ENCODE results near the gene F12.
"Not testable (repeated sequence)": the region's sequence is repeated elsewhere in the genome, so short reads cannot be mapped to it uniquely, and the experiment has no call there.

The F12 gene

DNA sequence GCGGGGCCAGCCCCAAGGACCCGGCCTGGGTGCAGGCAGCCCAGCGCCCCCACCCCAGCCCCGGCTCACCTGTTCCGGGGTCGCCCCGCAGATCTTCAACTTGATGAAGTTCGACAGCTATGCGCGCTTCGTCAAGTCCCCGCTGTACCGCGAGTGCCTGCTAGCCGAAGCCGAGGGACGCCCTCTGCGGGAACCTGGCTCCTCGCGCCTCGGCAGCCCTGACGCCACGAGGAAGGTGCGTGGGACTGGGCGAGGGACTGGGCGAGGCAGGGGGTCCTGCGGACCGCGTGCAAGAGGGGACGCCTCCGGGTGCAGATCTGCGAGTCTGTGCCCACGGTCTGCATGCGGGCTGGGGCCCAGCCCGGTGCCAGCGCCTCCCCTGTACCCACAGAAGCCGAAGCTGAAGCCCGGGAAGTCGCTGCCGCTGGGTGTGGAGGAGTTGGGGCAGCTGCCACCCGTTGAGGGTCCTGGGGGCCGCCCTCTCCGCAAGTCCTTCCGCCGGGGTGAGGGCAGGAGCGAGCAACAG lies 42.0 kb downstream of the F12 start:
- no peak for DNase-seq

DNA sequence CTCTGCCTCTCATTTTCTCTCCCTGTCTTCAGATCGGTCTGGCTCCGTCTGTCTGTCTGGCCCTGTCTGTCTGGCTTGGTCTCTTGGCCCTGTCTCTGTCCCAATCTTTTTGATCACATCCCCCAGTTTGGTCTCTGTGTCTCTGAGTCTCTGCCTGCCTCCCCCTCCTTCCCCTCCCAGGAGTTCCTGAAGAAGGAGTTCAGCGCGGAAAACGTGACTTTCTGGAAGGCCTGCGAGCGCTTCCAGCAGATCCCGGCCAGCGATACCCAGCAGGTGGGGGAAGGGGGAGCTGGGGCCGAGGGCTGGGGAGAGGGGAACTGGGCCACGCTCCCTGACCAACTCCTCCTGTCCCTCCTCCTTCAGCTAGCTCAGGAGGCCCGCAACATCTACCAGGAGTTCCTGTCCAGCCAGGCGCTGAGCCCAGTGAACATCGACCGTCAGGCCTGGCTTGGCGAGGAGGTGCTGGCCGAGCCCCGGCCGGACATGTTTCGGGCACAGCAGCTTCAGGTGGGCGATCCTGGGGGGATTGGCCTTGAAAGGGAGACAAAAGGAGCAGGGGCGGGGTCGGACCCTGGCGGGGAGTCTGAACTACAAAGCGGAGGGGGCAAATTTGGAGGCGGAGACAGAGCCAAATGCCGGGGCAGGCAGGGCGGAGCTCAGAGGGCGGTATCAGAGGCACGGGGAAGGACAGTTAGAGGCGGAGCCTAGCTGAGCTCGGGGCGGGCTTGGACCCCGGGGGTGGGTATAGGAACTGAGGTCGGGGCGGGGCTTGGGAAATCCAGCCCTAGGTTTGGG lies 42.6 kb downstream of the F12 start:
- DNase-seq: no peak

DNA sequence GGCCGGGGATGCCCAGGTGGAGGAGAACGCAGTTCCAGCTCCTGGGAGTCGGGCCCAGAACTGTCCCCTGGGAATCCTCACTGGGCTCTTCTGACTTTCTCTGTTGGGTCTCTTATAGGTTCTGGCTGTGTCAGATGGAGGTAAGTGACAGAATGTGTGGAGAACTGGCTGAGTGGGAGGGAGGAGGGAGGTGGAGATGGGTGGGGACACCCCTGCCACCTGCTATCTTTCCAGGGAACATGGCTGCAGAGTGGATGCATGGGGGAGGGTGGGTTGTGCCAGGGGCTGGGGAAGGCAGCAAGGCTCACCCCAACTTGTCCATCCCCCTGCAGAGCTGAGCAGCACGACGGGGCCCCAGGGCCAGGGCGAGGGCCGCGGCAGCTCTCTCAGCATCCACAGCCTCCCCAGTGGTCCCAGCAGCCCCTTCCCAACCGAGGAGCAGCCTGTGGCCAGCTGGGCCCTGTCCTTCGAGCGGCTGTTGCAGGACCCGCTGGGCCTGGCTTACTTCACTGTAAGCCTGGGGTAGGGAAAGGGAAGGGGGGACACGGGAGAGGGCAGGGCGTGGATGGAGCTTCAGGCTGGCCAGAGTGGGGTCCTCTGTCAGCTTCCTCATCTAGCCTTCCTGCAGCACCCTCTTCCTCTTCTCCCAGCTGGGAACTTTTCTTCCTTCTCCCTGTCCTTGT lies 43.4 kb downstream of the F12 start:
- no peak for DNase-seq

DNA sequence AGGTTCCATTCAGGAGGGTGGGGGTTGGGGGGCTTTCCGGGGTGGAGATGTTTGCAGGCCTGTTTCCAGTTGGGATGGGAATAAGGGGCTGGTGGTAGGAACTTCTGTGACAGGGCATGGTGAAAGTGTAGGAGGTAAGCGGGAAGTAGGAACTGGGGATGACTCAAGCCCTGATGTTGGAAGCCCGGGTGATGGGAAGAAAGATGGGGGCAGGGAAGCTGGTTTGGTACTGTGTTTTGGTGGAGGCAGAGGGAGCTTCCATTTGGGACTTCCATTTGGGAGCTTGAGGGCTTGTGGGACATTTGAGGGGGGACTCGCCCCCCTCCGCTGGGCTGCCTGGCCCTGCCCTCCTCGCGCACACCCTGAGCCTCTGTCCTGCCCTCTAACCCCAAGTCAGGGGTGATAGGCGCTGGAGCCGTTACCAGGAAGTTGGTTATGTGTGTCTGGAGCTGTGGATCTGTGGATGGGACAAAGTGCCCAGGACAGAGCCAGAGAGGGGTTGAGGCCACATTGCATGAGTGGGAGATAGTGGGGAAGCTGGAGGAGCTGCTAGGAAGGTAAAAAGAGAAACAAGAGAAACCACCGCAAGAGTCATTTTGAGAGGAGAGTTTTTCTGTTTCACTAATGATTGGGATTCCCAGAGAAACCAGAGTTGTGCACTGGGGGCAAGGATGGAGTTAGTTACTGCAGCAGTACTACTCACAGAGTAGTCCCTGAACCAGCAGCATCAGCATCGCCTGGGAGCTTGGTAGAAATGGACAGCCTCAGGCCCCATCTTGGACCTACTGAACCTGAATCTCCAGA lies 45.0 kb downstream of the F12 start:
- no peak for DNase-seq

DNA sequence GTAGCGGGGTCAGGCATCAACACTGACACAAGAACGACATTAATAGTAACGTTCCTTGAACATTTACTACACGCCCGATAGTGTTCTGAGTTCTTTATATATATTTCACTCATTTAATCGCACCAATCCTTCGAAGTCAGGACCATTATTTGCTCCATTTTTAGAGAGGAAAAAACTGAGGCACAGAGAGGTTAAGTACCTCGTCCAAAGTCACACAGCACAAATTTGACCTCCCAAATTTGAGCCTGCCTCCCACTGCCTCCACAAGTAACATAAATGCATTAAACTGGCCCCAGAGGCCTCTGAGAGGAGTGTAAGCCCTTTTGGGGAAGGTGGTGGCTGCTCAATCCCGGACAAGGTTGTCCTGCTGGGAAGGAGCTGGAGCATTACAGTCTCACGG lies 45.8 kb downstream of the F12 start:
- no peak for DNase-seq

DNA sequence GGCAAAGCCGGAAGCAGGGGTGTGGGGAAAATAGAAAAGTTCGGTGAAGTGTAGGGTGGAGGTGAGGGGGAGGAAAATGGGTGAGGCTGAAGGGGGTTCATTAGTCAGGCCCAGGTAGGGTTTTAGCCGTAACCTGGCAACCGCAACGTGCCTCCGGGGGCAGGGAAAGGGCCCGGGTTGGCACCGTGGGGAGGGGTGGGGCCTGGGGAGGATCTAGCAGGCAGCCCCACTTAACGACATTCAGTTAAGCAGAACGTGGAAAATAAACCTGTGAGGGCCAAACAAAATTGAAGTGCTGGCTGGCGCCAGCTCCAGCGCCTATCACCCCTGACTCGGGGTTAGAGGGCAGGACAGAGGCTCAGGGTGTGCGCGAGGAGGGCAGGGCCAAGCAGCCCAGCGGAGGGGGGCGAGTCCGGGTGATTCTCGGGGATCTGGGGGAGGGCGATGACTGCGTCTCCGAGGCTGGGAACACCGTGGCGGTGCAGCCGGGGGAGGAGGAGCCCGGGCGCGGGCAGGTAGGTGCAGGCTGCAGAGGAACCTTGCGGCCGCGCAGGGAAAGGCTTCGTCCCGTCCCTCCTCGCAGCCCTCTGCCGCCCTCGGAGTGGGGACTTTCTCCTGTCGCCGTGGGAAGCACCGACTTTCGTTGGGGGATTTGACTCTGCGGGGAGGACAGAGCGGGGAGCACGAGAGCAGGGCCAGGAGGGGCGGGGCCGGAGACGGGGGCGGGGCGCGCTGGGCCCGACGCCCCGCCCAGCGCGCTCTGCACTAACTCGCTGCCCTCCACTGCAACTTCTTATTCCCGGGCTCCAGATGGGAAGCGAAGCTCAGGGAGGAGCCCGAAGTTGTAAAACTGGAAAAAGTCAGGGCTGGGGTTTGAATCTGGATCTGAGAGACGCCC lies 46.5 kb downstream of the F12 start:
- peak; percentile 89 for DNase-seq

DNA sequence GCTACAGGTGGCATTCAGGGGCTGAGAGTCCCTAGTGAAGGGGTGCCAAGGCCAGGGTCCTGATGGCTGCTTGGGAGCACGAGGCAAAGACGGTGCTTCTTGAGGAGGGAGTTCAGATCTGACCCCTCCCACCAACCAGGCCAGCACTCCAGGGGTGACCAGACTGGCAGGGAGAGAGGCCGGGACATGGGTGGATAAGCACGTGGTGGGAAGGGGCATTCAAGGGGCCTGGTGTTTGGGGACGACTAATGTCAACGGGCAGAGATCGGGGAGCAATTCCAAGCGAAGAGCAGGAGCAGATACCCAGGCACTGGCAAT lies 47.1 kb downstream of the F12 start:
- no peak for DNase-seq

DNA sequence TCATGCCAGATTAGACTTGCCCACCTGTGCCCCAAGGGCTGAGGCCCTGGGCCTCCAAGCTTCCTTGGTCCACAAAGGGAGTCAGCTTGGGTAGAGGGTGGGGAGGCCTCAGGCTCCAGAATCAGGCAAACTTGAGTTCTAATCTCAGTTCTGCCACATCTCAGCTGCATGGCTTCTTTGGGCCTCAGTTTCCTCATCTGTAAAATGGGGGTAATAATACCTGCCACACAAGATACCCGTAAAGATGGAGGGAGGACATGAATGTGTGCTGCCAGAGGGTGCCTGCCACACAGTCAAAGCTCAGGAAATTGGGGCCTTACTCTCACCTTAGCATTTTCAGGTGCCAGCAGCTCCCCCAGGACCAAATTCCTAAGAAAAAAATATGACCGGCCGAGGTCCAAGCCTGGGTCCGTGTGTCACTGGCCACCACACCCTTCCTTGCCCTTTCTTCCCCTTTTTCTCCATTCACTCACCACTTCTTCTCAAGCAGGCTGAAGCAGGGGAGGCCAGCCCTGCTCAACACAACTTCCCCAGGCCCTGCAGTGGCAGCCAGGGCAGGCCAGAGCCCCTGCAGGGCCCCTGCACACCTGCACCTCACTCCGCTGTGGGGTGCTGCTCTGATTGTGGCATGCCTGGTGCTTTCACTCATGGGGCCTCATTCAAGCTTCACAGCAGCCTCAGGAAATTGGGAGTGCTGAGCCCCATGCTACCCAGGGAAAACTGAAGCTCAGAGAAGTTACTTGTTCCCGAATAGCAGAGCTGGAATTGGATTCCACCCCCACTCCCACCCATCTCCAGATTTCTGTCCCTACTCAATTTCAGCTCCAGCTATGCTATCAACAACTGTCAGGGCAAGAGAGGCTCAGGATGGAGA lies 47.7 kb downstream of the F12 start:
- no peak for DNase-seq

DNA sequence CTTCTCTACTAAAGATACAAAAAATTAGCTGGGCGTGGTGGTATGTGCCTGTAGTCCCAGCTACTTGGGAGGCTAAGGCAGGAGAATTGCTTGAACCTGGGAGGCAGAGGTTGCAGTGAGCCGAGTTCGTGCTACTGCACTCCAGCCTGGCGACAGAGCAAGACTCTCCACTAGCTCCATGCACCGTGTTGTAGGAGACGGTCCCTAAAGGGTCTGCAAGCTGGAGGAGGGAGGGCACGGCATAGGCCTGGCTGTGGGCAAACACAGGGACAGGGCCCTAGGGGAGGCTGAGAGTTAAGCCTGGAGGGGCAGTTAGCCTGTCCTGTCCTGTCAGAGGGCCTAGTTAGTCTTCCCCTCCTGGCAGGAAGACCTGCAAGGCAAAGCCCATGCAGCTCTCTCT lies 48.6 kb downstream of the F12 start:
- not testable (repeated sequence) for DNase-seq

DNA sequence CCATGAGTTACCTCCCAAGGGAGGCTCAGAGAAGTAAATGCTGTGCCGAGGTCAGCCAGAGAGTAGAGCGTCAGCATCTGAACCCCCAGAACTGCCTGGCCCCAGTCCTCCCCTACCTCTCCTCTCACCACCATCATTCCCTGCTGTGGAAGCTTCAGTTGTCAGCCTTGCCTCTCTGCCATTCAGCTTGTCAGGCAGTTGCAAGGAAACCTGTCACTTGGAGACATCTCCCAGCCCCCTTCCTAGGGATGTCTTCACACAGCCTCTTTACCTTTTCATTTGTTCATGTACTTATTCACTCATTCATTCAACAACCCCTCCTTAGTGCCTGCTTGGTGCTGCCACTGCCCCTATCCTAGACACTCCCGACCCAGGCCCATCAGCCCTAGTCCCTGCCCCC lies 49.5 kb downstream of the F12 start:
- no peak for DNase-seq

DNA sequence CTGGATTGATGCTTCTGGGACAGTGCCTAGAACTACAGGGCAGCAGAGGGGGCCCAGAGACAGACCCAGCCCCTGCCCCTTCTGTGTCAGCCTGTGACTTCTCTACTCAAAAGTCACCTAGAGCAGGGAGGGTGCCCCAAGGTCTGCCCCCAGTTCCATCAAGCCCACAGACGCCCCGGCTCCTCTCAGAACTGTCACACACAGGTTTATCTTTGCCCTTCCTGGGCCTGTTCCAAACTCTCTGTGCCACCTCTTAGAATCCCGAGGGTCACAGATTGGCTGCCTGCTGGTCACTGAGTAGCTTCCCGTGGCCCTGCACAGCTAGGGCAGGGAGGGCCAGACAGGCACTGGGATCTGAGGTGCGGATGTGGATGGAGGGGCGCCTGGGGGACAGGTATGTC lies 49.9 kb downstream of the F12 start:
- no peak for DNase-seq

DNA sequence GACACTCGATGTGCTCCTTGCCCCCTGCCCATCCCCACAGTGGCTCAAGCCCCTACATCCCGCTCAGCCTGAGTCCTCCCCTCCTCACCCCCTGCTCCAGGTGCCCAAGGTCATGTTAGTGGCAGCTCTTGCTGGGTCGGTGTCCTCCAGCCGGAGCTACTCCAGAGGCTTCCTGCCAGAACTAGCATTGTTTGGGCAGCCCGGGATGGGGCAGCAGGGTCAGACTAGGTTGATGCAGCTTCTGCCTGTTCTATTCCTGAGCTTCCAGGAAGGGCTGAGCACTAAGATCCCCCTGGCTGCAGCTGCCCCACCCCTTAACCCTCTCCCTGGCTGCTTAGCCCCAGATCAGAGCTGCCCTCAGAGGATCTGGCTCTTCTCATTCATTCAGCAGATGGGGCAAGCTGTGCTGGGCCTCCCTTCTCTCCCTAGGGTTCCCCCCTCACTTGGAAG lies 51.0 kb downstream of the F12 start:
- no peak for DNase-seq

DNA sequence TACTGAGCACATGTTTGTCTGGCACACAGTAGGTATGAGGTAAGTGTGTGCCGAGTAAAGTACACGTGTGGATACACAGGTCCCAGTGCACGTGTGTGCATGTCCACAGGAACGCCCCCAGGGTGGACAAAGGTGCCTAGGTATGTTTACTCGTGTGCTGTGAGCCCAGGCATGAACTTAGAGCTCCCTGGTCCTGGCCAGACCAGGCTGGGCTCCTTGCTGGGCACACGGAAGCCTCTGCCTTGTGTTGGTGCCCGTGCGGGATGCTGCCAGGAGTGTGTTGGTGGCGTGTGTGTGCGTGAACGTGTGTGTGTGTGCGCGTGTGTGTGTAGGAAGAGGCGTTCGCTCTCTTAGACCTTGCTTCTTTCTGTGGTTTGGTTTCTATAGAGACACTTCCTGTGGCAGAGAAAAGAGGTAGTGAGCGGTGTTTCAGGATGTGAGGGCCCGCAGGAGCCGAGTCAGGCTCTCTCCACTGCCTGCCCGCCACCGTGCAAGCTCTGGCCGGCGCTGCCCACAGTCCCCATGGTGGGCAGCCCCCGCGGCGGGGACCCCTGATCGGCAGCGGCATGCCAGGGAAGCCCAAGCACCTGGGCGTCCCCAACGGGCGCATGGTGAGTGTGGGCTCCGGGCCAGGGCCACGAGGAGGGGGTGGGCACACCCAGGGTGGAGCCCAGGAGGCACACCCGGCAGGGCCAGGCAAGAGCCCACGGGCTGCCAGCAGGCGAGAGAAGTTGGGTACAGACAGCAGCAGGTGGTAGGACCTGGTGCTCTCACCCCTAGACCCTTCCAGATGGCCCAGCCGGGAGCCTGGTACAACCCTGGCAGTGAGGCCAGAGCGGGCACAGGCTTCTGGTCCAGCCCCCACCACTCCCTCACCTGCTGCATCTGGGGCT lies 51.7 kb downstream of the F12 start, which contains the start of gene RGS14:
Gene RGS14 (plus strand): TSS at position 466 of the 893 bp plus-strand sequence. CDS start 101 bp downstream, at position 567.
- peak; percentile 86 for DNase-seq

DNA sequence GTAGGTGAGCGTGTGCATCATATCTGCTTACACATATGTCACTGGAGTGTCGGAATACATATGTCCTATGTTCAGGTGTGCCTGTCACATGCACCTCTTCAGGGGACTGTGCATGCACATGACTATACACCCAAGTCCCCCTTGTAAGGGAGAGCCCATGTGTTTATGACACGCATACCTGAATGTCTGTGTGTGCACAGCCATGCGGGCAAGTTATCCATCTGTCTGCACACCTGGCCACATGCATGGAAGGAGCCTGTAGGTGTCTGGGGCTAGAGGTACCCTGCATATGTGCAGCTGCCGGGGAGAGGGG lies 52.3 kb downstream of the F12 start:
- no peak for DNase-seq

DNA sequence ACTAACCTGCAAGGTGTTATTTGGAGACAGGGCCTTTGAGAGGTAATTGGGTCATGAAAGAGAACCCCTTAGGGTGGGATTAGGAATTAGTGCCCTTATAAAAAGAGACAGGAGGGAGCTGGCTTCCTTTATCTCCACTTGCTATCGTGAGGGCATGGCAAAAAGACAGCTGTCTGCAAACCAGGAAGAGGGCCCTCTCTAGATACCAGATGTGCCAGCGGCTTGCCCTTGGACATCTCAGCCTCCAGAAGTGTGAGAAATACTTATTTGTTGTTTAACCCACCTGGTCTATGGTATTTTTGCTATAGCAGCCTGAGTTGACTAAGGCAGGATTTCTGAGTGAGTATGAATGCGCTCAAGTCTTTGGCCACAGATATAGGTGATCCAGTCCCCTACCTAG lies 52.6 kb downstream of the F12 start:
- DNase-seq: no peak

DNA sequence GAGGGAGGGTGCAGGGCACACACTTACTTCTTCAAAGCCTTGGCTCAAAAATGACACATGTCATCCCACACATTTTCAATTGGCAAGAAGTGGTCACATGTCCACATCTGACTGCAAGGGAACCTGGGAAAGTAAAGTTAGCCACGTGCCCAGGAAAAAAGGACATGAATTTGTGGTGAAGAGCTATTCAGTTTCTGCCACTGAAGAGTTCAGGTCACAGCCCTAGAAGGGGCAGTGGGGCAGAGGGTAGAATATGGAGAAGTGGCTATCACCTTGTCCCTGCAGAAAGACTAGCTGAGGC lies 53.5 kb downstream of the F12 start:
- no peak for DNase-seq

DNA sequence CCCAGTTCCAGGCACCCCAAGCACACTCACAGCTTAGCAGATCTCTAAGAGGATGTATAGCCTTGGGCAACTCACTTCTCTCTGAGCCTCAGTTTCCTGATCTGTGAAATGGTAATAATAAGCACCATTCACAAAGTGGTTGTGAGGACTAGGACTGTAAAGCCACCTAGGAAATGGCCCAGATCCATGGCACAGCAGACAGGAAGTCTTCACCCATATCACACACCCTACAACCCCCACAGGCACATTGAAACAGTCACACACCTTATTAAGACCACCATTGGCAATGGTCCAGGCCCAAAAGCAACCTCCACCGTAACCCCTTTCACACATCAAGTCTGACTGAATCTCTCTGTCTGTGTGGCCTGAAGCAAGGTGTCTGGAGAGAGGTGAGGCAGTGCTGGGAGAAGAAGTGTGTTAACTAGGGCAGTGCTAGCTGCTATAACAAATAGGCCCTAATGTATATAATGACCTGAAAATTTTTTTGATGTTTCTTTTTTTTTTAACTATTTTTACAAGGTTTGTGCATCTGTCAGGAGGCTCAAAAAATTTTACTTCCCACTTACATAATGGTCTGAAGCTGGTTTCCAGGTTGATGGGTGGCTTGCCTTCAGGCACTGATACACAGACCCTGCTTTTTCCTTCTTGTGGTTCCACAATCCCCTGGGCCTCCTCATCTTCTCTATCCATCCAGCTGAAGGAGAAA lies 54.0 kb downstream of the F12 start:
- no peak for DNase-seq

DNA sequence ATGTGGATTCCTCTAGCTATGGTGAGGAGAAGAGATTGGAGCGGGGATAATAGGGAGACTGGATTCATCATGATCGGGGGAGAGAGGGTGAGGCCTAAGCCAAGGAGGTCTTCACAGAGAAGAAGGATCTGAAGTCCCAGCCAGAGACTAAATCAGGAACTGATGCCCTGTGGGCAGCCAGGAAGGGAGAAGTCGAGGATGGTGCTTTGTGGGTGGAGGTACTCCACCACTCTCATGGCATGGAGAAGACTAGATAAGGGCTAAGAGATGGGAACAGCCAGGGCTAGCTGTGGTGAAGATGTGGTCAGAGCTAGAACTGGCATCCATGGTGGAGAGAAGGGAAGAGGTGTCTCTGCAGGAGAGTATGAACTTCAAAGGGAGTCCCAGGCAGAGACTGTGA lies 54.7 kb downstream of the F12 start:
- no peak for DNase-seq

DNA sequence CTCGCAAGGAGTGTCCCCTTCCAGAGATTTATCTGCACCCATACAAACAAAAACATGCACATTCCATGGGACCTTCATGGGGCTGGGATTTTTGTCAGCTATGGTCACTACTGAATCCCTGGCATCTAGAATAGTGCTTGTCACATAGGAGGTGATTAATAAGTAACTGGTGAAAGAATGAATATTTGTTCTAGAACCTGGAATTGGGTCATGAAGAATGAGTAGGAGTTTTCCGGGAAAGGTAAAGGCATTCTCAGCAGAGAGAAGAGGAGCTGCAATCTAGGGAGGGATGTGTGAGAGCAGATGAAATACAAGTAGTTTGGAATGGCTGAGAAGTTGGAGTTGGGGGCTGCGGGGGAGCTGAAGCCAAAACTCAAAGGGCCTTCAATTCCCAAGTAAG lies 55.1 kb downstream of the F12 start:
- no peak for DNase-seq

DNA sequence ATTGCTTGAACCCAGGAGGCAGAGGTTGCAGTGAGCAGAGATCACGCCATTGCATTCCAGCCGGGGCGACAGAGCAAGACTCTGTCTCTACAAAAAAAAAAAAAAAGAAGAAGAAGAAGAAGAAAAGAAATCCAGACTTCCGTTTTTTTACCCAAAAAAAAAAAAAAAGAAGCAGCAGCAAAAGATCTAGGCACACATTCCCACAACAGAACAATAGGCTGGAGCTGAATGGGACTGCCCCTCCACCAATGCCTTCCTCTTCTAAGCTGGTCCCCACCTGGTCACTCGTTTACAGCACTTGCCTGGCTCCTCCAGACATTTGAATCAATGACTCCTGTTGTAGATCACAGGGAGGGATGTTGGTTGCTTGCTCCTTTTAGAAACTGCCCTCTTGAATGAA lies 56.3 kb downstream of the F12 start:
- DNase-seq: no peak

Data from activated CD8-positive, alpha-beta memory T cell treated with anti-CD3 and anti-CD28 coated beads for 24 hours (primary cell).